Fibroblast of lung (primary cell): ENCODE measurements around the gene FAM47B.

Experiments
- EZH2 ChIP-seq: IDR thresholded peaks from 2 replicates; pipeline ENCODE4 v1.5.1; 2012; ENCODE audit warnings: low read length, control low read depth, mild to moderate bottlenecking; ENCODE audit errors: missing control alignments
- TF ChIP-seq, protein P1 (sequence below), 2 donors: IDR thresholded peaks in 1 of 2; conservative IDR thresholded peaks in 1 of 2; 1 replicate in 1 of 2; 2 replicates in 1 of 2; pipeline ENCODE4 v1.5.1; 2011 to 2012; ENCODE audit warnings: low read length in 2 of 2, control low read depth in 1 of 2, inconsistent platforms in 1 of 2, low read depth in 1 of 2, mild to moderate bottlenecking in 1 of 2

- TF ChIP-seq, protein P1, sequence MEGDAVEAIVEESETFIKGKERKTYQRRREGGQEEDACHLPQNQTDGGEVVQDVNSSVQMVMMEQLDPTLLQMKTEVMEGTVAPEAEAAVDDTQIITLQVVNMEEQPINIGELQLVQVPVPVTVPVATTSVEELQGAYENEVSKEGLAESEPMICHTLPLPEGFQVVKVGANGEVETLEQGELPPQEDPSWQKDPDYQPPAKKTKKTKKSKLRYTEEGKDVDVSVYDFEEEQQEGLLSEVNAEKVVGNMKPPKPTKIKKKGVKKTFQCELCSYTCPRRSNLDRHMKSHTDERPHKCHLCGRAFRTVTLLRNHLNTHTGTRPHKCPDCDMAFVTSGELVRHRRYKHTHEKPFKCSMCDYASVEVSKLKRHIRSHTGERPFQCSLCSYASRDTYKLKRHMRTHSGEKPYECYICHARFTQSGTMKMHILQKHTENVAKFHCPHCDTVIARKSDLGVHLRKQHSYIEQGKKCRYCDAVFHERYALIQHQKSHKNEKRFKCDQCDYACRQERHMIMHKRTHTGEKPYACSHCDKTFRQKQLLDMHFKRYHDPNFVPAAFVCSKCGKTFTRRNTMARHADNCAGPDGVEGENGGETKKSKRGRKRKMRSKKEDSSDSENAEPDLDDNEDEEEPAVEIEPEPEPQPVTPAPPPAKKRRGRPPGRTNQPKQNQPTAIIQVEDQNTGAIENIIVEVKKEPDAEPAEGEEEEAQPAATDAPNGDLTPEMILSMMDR (conservative IDR thresholded peaks at IDR 0.05 in 1 of 2, IDR thresholded peaks at IDR 0.05 in 1 of 2; ENCODE audit: low read depth in 1 of 2, low read length in 2 of 2) = no peak
- no peak for TF ChIP-seq EZH2
These were observed 41.9 kb upstream of the FAM47B start for GRCh38 chrX:34900691-34901090.
